Fibroblast of the aortic adventitia (primary cell): ENCODE results near the gene BEAN1. TPM values are rescaled to one million over a fixed set of nuclear protein-coding genes. Genes with fewer than 3 reads are reported as not detected.

Source experiments
- DNase-seq: peaks from one replicate; pipeline ENCODE4 v3.0.0-alpha.2; 2010; ENCODE audit warnings: low read depth
- H3K4me3 ChIP-seq: 2 replicates; pipeline ENCODE4 v1.5.1; 2011; ENCODE audit warnings: low read depth, mild to moderate bottlenecking, control low read depth, low read length, moderate library complexity
- total RNA-seq: library from RNA; depleted of rRNA; stranded (reverse); fragments of >200 nt; gene quantifications from 2 replicates; pipeline ENCODE4 v1.2.3, GENCODE V29; 2012; ENCODE audit warnings: low replicate concordance
- TF ChIP-seq, protein P1 (sequence below): IDR thresholded peaks from 2 replicates; pipeline ENCODE4 v1.5.1; 2011; ENCODE audit warnings: mild to moderate bottlenecking, low read length, control low read depth, inconsistent platforms; ENCODE audit not compliant: insufficient read depth

The BEAN1 gene
- total RNA-seq, 1 donor: 0.09 TPM

DNA sequence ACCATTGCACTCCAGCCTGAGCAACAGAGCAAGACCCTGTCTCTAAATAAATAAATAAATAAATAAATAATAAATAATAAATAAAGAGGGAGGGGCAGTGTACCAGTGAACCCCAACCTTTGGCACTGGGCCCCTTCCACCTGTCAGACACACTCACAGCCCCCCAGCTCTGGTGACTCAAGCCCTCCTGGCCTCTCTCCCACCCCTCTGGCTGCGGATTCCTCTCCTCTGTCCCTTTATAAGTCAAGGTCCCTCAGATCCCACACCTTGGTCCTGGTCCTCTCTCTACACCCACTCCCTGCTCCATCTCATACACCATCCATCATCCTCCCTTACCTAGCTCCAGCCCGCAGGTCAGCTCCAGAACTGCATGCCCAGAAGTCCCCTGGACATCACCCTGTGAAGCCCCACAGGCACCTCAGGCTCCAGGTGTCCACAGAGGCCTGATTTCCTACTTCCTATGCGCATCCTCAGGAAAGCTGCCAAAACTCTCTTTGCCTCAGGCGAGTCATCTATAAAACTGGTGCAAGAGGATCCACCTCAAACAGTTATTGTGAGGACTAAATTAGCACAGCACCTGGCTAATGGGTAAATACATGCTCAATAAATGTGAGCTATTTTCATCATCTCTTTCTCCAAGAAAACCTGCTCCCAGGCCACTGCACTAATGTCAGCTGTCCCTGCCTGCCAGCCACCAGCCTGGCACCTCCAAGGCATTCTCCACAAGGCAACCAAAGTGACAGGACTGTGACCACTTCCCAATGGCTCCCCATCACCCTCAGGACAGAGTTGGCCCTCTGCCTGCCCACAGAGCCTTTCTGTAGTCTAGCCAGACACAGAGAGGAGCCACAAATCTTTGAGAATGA, 46.8 kb downstream of the BEAN1 start:
- H3K4me3 ChIP-seq: no peak overlapping the region
- no peak for DNase-seq
- TF ChIP-seq, protein P1, sequence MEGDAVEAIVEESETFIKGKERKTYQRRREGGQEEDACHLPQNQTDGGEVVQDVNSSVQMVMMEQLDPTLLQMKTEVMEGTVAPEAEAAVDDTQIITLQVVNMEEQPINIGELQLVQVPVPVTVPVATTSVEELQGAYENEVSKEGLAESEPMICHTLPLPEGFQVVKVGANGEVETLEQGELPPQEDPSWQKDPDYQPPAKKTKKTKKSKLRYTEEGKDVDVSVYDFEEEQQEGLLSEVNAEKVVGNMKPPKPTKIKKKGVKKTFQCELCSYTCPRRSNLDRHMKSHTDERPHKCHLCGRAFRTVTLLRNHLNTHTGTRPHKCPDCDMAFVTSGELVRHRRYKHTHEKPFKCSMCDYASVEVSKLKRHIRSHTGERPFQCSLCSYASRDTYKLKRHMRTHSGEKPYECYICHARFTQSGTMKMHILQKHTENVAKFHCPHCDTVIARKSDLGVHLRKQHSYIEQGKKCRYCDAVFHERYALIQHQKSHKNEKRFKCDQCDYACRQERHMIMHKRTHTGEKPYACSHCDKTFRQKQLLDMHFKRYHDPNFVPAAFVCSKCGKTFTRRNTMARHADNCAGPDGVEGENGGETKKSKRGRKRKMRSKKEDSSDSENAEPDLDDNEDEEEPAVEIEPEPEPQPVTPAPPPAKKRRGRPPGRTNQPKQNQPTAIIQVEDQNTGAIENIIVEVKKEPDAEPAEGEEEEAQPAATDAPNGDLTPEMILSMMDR: no peak

GRCh38 chr16:66474750-66475199, 47.7 kb downstream of the BEAN1 start:
- TF ChIP-seq, protein P1: no peak
- no peak overlapping the region for H3K4me3 ChIP-seq
- DNase-seq: no peak

- no peak overlapping the region for H3K4me3 ChIP-seq
- TF ChIP-seq, protein P1: no peak
- no peak for DNase-seq
These were observed 48.1 kb downstream of the BEAN1 start for GRCh38 chr16:66475232-66475631.

DNA sequence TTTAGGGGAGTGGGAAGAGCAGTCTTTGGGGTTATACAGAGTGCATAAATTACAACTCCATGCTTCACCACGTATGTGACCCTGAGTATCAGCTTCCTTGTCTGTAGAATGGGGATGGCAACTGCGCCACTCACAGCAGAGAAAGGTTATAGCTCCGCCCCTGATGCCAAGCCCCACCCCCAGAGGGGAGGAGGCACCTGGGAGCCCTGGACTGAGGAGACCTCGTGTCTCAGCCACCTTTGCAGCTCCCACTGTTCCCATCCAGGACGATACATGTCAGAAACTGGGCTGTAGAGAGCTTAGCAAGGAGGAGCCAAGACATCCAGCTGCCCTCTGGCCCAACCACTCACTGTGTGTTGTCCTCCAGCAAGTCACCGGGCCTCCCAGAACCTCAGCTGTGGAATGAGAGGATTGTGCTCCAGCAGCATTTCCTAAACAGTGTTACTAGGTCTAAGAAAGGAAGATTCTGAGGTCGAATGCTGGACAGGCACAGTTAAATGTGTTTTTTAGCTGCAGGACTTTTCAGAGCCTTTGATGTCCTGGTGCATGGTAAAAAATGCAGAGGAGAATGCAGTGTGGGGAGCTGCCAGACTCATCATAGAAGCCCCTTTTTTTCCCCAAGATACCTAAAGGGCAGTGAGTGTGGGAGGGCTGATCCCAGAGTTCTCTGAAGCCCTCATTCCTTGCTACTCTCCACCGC, 49.4 kb downstream of the BEAN1 start:
- no peak overlapping the region for H3K4me3 ChIP-seq
- TF ChIP-seq, protein P1: no peak

DNA sequence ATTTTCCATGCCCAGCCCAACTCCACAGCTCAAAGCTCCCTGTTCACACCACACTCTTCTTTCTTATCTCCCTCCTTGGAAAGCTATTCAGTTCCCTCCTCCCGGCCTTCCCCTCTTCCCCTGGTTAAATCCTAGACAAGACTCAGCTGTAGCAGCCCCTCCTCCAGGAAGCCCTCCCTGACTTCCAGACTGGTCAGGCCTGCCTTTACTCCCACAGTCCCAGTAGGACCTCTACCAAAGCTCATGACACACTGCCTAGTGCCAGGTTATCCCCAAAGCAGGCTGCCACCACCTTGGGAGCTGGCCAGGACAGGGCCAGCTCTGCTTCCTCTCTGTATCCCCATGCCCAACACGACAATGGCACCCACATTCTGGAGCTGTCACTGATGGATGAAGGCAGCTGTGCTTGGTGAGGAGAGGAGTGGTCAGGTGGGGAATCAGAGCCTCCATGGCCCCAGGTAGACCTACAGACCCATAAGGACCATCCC, 50.0 kb downstream of the BEAN1 start:
- H3K4me3 ChIP-seq: no peak overlapping the region

More for the DNA sequence above, 49.4 kb downstream of the BEAN1 start:
- no peak for DNase-seq

DNA sequence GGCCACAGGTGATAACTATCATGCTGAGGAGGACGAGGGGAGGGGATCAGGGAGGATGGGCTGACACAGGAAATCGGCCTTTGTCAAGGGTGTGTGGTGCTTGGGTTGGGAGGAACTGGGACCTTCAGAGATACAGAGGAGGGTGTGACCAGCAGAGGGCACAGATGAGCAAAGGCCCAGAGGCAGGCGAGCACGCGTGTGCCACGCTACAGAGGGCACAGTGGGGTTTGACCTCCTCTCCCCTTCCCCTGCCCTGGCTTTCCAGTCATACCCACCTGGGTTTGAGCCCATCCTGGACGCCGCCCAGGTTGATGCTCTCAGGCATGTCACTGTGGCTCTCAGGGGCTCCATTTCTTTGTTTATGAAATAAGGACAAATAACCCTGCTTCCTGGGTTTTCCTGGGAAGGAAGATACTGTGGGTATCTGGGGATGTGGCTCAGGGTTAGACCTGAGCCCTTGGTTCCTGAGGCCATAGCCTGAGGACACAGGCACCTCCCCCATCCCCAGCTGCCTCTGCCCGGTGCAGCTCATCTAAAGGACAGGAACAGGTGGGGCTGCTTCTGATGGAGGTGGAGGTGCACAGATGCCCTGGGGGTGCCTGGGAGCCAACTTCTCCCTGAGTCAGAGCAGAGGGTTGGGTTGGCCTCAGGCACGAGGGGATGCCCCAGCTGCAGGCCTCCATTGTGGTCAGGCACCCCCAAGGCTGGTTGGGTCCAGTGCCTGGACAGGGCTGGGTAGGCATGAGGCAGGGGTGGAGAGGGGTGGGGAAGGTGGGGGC, 51.8 kb downstream of the BEAN1 start:
- DNase-seq: peak; percentile 59
- no peak overlapping the region for H3K4me3 ChIP-seq
- TF ChIP-seq, protein P1: peak; percentile 83

More for the DNA sequence above, 50.0 kb downstream of the BEAN1 start:
- TF ChIP-seq, protein P1: no peak
- no peak for DNase-seq
